ENCODE data around the gene ATF6. TPM values are rescaled to one million over a fixed set of nuclear protein-coding genes. Genes with fewer than 3 reads are reported as not detected.
A peak's percentile ranks its signal among the peaks of the same experiment; 100 is the strongest.

Gene ATF6
- total RNA-seq, 2 donors from 2014 or later, result 14.4 to 19.8 TPM

- H3K9me3 Mint-ChIP-seq, result peaks cover 4% of the 10 kb centered on the region
- H3K4me1 Mint-ChIP-seq, result peaks cover 31% of the 10 kb centered on the region
- peak overlapping the region; percentile 65 for H3K27ac Mint-ChIP-seq
- peak overlapping the region; percentile 27 for H3K4me3 ChIP-seq (ENCODE audit: low read length)
- no peaks in the 10 kb centered on the region for H3K27me3 Mint-ChIP-seq (ENCODE audit: insufficient read depth)
- no peaks in the 10 kb centered on the region for H3K36me3 ChIP-seq (ENCODE audit: control insufficient read depth, insufficient read depth, low read length)
- H3K36me3 Mint-ChIP-seq (ENCODE audit: low read depth), result peaks cover 4% of the 10 kb centered on the region
- H3K4me3 Mint-ChIP-seq, result peak overlapping the region; percentile 22
- DNase-seq, result peak; percentile 83
- no peaks in the 10 kb centered on the region for H3K27me3 ChIP-seq (ENCODE audit: control insufficient read depth, insufficient read depth, low read length, poor library complexity, severe bottlenecking)
- WGBS, 2 experiments (ENCODE audit: insufficient coverage in 1 of 2, insufficient read length in 1 of 2), result 61 to 63% methylated on average over 5 of the region's 5 CpGs
- no peaks in the 10 kb centered on the region for H3K9me3 ChIP-seq (ENCODE audit: control insufficient read depth, low read length)
- TF ChIP-seq CTCF (conservative IDR thresholded peaks at IDR 0.05), result no peak
- peak overlapping the region; percentile 2 for H3K9ac ChIP-seq (ENCODE audit: extremely low read depth, low read length, poor library complexity, severe bottlenecking)
- H3K27ac ChIP-seq (ENCODE audit: low read depth, low read length), result peak overlapping the region; percentile 75
- H3K4me1 ChIP-seq (ENCODE audit: control insufficient read depth, insufficient read depth, low read length), result peaks cover 16% of the 10 kb centered on the region
Measured at GRCh38 chr1:161946071-161946987, 180.2 kb downstream of the ATF6 start.

GRCh38 chr1:161948435-161948834 lies 182.3 kb downstream of the ATF6 start:
- Mint-ChIP-seq H3K27ac (no peak overlapping the region), H3K4me1 (peaks cover 22% of the 10 kb centered on the region), H3K4me3 (no peak overlapping the region), H3K36me3 (ENCODE audit: low read depth) (peaks cover 4% of the 10 kb centered on the region), H3K27me3 (ENCODE audit: insufficient read depth) (no peaks in the 10 kb centered on the region), H3K9me3 (peaks cover 4% of the 10 kb centered on the region)
- Histone ChIP-seq H3K36me3 (ENCODE audit: control insufficient read depth, insufficient read depth, low read length) (no peaks in the 10 kb centered on the region), H3K9ac (ENCODE audit: extremely low read depth, low read length, poor library complexity, severe bottlenecking) (no peak overlapping the region), H3K27ac (ENCODE audit: low read depth, low read length) (no peak overlapping the region), H3K4me1 (ENCODE audit: control insufficient read depth, insufficient read depth, low read length) (peaks cover 13% of the 10 kb centered on the region), H3K27me3 (ENCODE audit: control insufficient read depth, insufficient read depth, low read length, poor library complexity, severe bottlenecking) (no peaks in the 10 kb centered on the region), H3K4me3 (ENCODE audit: low read length) (no peak overlapping the region), H3K9me3 (ENCODE audit: control insufficient read depth, low read length) (no peaks in the 10 kb centered on the region)
- WGBS, 2 experiments (ENCODE audit: insufficient coverage in 1 of 2, insufficient read length in 1 of 2), result 92 to 100% methylated on average over 2 to 4 of the region's 4 CpGs
- DNase-seq, result no peak
- TF ChIP-seq CTCF (conservative IDR thresholded peaks at IDR 0.05), result no peak

- no peak overlapping the region for H3K27ac Mint-ChIP-seq
- no peaks in the 10 kb centered on the region for H3K36me3 ChIP-seq (ENCODE audit: control insufficient read depth, insufficient read depth, low read length)
- peaks cover 13% of the 10 kb centered on the region for H3K4me1 ChIP-seq (ENCODE audit: control insufficient read depth, insufficient read depth, low read length)
- peaks cover 20% of the 10 kb centered on the region for H3K4me1 Mint-ChIP-seq
- H3K9ac ChIP-seq (ENCODE audit: extremely low read depth, low read length, poor library complexity, severe bottlenecking), result no peak overlapping the region
- DNase-seq, result no peak
- no peaks in the 10 kb centered on the region for H3K27me3 ChIP-seq (ENCODE audit: control insufficient read depth, insufficient read depth, low read length, poor library complexity, severe bottlenecking)
- no peaks in the 10 kb centered on the region for H3K9me3 ChIP-seq (ENCODE audit: control insufficient read depth, low read length)
- H3K9me3 Mint-ChIP-seq, result peaks cover 4% of the 10 kb centered on the region
- H3K27ac ChIP-seq (ENCODE audit: low read depth, low read length), result no peak overlapping the region
- no peaks in the 10 kb centered on the region for H3K27me3 Mint-ChIP-seq (ENCODE audit: insufficient read depth)
- WGBS, 2 experiments (ENCODE audit: insufficient coverage in 1 of 2, insufficient read length in 1 of 2), result 98% methylated on average over 2 of the region's 2 CpGs; no CpG with 5 or more reads in 1 of the 2 experiments
- TF ChIP-seq CTCF (conservative IDR thresholded peaks at IDR 0.05), result no peak
- no peak overlapping the region for H3K4me3 Mint-ChIP-seq
- H3K4me3 ChIP-seq (ENCODE audit: low read length), result no peak overlapping the region
- peaks cover 4% of the 10 kb centered on the region for H3K36me3 Mint-ChIP-seq (ENCODE audit: low read depth)
Measured at GRCh38 chr1:161949548-161949947, 183.4 kb downstream of the ATF6 start.
